Left hindlimb (tissue), 1 donor: Measurements from ENCODE around the gene FAM200C.

Experiments used
- DNase-seq: peaks from one replicate; pipeline ENCODE4 v3.0.0-alpha.2; 2018

The FAM200C gene

DNA sequence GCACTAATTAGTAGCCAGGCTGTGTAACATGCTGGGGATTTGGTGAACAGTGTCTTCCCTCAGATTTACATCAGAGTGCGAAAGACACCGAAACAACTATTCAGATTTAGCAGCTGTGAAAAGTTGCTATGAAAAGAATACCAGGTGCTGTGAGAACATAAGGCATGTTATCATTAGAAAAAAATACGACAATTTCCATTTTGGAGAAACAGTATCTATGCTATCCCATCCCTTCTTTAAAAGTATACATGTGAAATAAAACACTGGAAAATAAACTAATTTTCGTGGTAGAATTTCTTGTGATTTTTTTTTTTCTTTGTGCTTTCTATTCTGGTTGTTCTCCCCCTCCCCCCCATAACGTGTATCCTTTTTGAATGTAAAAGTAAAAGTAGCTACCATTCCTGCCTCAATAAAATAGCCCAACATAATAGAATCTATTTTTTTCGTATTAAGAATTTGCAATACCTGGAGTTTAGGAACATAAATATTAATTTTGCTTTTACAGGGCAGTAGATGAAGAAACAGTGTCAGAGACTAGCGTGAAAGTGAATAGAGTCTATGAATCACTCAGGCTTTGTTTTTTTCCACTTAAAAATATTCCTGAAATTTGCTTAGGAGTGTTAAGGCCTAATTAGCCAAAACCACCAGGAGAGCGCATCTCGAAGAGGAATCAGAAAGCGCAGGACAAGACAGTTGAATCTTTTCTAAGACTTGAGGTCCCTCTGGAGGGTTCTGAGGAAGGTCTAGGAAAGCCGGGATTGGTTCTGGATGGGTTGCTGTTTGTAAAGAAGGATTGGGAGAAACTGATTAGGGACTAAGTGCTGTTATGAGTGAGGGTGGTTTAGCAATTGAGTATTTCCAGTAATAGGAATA lies 19.8 kb upstream of the FAM200C start:
- no peak for DNase-seq

DNA sequence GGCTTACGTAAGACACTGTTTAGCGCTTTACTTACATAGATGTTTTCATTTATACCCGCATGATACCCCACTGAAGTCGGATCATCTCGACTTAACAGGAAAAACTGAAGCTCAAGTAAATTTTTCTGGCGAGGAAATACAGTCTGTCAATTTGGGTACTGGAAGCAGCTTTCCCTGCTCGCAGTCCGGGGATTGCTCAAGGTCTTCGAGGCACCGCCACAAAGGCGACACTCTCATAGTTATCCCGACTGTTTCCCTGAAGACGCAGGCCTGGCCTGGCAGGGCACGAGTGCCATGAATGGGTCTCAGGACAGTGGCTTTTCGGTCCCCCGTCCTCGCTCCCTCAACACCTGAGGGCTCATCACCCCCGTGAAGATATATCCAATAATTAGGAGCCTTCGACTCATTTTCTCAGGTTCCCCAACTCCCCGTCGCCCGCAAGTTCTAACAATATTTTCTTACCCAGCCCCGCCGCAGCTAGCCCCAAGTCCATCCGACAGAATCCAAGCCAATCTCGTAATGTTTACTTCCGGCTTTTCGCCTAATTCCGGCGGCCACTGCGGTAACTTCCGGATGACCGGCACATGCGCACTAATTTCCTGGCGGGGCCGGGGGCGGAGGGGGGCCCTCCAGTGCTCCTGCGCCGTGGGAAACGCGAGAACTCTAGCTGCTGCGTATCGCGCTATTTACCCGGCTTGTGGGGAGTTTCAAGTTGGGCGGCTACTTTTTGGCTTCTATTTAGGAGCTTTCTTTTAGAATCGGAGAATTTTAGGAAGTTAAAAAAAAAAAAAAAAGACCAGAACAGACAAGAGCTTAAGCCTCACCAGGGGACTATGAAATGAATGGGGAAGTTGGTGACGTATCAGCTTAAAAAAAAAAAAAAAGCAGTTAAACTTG lies 19.0 kb upstream of the FAM200C start, which contains the start of gene SLU7:
SLU7 (minus strand) TSS at position 521 of the 897 bp plus-strand sequence. CDS start 3,787 bp downstream, outside the sequence.
- DNase-seq: peak; percentile 98

DNA sequence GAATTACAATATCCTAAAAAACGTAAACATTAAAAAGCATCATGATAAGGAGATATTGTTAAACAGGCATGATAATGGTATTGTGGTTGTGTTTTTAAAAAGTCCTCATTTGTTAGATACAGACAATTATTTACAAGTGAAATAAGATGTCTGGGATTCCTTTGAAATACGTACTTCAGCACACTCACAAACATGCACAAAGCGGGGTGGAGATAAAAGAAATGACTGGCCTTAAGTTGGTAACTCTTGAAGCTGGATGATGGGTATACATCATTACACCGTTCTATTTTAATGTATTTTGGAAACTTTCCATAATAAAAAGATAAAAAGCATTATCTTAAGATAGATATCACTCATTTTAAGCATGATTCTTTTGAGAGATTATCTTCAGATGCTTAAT lies 1.0 kb downstream of the FAM200C start:
- DNase-seq: no peak

- DNase-seq: no peak
Measured at GRCh38 chr5:160397492-160397891, 2.4 kb downstream of the FAM200C start.

DNA sequence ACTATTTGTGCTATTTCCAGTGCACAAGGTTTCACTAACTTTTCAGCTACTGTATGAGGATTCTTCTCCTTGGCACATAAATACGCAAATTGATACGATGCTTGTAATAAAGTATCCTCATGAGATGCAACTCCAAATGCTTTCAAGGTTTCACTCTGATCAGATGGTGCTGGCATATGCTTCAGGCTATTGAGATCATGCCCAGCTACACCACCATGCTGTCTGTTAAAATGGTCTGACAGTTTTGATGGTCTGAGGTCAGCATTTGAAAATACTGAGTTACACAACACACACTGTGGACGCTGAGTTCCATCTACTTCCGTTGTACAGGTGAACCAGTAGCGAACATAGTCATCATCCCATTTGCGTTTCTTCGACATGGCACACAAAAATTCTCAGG lies 4.7 kb downstream of the FAM200C start:
- DNase-seq: no peak

GRCh38 chr5:160390787-160391696 lies 8.8 kb downstream of the FAM200C start:
- no peak for DNase-seq

DNA sequence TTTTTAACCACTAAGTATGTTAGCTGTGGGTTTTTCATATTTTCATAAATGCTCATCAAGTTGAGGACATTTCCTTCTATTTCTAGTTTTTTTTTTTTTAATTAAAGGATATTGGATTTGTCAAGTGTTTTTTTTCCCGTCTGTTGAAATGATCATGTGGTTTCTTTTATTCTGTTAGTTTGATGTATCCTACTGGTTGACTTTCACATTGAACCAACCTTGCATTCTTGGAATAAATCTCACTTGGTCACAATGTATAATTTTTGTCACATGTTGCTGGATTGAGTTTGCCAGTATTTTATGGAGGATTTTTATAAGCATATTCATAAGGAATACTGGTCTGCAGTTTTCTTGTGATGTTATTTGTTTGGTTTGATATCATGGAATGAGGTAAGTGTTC lies 12.4 kb downstream of the FAM200C start:
- no peak for DNase-seq

GRCh38 chr5:160385496-160385895 lies 14.4 kb downstream of the FAM200C start:
- no peak for DNase-seq

- DNase-seq: no peak
Measured at GRCh38 chr5:160384681-160385080, 15.2 kb downstream of the FAM200C start.

DNA sequence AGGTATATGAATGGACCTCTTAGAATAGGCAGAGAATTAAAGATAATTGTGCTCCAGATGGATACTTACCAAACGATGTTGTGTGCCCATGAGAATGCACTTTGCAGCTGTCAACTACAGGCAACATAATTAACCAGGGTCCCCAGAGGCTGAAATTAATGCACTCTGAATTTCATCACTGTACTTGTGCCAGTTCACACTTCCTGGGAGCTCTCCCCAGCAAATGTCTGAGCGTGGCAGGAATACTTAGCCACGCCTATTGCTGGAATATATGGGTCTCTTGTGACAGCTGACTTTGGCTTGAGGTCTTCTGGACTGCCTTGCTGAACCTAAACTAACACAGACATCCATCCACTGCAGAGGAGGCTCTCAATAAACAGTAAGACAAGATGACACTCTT lies 17.5 kb downstream of the FAM200C start:
- no peak for DNase-seq

- DNase-seq: no peak
Measured at GRCh38 chr5:160380041-160380440, 19.8 kb downstream of the FAM200C start.

DNA sequence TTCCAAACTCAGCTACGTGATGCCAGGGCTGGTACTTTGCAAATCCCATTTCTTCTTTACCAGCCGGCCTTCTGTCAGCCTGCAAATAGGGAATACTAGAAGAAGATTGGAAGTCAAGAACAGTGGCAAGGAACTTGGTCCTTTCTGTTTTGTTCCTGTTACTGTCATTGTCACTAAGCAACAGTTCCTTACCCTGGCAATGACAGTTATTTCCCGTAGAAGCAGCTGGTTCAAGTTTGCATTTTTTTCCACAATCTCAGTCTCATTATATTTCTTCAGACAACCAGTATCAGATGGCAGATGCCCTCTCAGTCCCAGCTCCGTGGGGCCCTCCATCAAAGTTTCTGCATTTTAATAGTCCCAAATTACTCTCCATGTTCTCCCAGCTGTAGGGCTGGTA lies 20.3 kb downstream of the FAM200C start:
- DNase-seq: no peak

DNA sequence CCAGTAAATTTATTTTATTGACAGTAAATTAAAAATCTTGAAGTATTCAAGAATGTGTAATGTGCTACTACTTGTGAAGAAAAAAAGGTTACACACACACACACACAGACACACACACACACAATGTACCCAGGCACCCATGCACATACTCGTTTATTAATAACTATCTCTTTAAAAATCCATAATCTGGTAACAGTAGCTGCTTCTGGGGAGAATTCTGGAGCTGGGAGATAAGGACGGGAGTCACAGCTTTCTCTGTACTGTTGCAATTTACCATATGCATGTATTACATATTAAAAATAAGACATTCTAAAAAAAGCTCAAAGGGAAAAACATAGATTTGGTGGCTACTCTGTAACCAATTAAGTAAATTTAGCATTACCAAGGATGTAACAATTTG lies 21.5 kb downstream of the FAM200C start:
- DNase-seq: no peak

DNA sequence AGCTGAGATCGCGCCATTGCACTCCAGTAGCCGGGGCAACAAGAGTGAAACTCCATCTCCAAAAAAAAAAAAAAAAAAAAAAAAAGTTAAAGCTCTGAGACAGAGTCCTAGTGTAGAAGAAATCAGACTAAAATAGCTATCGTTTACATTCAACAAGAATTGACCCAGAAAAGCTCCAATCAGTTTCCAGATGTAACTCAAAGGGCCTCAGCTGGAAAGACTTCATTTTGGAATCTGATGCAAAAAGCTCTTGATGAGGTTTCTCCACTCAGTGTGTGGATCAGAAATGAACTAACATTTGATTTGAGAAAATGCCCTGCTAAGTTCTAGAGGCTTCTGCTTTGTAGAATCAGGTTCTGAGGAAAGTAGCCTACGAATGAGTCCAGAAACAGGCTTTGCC lies 22.2 kb downstream of the FAM200C start:
- no peak for DNase-seq

DNA sequence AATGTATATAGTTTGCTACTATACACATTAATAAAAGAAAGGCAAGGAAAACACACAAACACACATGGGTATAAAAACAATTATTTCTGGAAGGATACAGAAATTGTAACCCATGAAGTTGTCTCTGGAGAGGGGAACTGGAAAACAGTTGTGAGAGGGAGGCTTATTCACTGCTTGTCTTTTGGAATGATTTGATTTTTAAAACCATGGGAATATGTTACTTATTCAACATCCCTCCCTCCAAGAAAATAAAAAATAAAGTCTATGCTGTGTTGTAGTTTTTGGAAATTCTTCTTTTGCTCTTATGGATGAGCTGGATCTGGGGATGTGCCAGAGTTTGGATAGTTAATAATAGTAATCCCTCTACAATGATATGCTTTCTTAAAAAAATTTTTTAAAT lies 23.4 kb downstream of the FAM200C start:
- no peak for DNase-seq

DNA sequence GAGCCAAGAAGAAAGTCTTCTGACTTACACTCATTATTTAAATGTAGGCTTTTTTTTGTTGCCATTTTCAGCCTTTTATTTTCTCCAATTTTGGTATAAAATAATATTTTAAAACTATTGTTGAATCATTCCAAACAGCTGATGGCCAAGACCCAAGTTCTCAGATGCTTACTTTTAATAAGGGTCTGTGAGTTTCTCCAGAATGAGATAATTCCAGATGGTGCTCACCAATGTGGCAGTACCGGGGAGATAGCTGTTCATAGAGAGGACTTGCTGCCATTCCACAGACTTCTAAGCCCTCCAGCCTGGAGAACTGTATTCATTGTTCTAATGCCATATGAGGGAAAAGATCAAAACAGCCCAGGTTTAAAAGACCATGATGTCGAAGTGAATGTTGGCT lies 24.2 kb downstream of the FAM200C start:
- no peak for DNase-seq

- DNase-seq: no peak
Measured at GRCh38 chr5:160375166-160375565, 24.7 kb downstream of the FAM200C start.

DNA sequence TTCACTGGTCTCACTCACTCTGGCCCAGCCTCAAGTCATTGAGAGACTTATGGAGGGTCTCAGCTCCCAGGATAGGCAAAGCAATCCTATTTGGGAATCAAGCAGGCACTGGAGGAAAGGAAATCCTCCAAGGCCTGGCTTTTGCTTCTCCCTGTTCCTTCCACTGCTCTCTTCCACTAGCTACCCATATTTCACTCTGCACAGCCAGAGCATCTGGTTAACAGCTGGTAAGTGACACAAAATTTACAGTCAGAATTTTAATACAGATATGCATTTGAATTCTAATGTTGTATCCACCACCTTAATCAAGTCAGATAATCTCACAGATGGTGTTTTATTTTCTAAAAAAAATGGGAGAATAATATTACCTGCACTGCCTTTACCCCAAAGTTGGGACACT lies 28.6 kb downstream of the FAM200C start:
- DNase-seq: no peak

GRCh38 chr5:160370713-160371034 lies 29.2 kb downstream of the FAM200C start:
- no peak for DNase-seq

- DNase-seq: peak; percentile 86
Measured at GRCh38 chr5:160369990-160370712, 29.7 kb downstream of the FAM200C start, which contains the start of gene C1QTNF2. C1QTNF2 (minus strand) TSS chr5:160370626; CDS start chr5:160355011, 15,615 bp downstream.

- no peak for DNase-seq
Measured at GRCh38 chr5:160367885-160368284, 32.0 kb downstream of the FAM200C start.

GRCh38 chr5:160367261-160367660 lies 32.6 kb downstream of the FAM200C start:
- no peak for DNase-seq
